Activated naive CD8-positive, alpha-beta T cell treated with anti-CD3 and anti-CD28 coated beads, Interleukin-2, amount 10 ng/mL, durations not matched to agents 7 days and 5 days (primary cell): ENCODE measurements around the gene NHERF2. TPM values are rescaled to one million over a fixed set of nuclear protein-coding genes. Genes with fewer than 3 reads are reported as not detected.
A peak's percentile ranks its signal among the peaks of the same experiment; 100 is the strongest.

Experiments used
- ATAC-seq: fragments of 150-1000 bp; cut with Tn5 transposase; one replicate; pipeline ENCODE4 v1.10.0; 2021; ENCODE audit warnings: low read depth, moderate library complexity
- POLR2A ChIA-PET: fragments of 350-600 bp; sonication (Branson Sonifier 250); formaldehyde crosslinking; loops from one replicate; lab custom pipeline; 2021; ENCODE audit warnings: antibody characterized with exemption; lab: Charles Lee
- DNase-seq: peaks from one replicate; pipeline ENCODE4 v3.0.0; 2021
- H3K27ac Mint-ChIP-seq: one replicate; pipeline ENCODE4 v1.8.0; 2022; ENCODE audit warnings: mild to moderate bottlenecking, mixed read lengths
- H3K27me3 Mint-ChIP-seq: one replicate; pipeline ENCODE4 v1.8.0; 2022; ENCODE audit warnings: mild to moderate bottlenecking, moderate library complexity, mixed read lengths
- H3K36me3 Mint-ChIP-seq: one replicate; pipeline ENCODE4 v1.8.0; 2021; ENCODE audit warnings: mild to moderate bottlenecking, mixed read lengths
- H3K4me1 Mint-ChIP-seq: one replicate; pipeline ENCODE4 v1.8.0; 2021; ENCODE audit warnings: mixed read lengths
- H3K4me3 Mint-ChIP-seq: one replicate; pipeline ENCODE4 v1.8.0; 2022; ENCODE audit warnings: mild to moderate bottlenecking, moderate library complexity, mixed read lengths
- H3K9me3 Mint-ChIP-seq: one replicate; pipeline ENCODE4 v1.8.0; 2021; ENCODE audit warnings: mixed read lengths
- total RNA-seq, 2 experiments: library from RNA; stranded (reverse); gene quantifications; one replicate each; pipeline ENCODE4 v1.2.3, GENCODE V29; 2021

NHERF2 gene
- total RNA-seq, 2 experiments from 2014 or later: 4.2 to 4.3 TPM

GRCh38 chr16:2035431-2036199, 8.9 kb downstream of the NHERF2 start:
- Mint-ChIP-seq H3K4me1 (no peaks in the 10 kb centered on the region), H3K27ac (no peak overlapping the region), H3K27me3 (no peaks in the 10 kb centered on the region), H3K4me3 (no peak overlapping the region), H3K36me3 (no peaks in the 10 kb centered on the region), H3K9me3 (no peaks in the 10 kb centered on the region)
- ATAC-seq (no peak), DNase-seq (no peak)
- POLR2A ChIA-PET: no interaction called here

- no peak for DNase-seq
- POLR2A ChIA-PET: no interaction called here
- H3K36me3 Mint-ChIP-seq: no peaks in the 10 kb centered on the region
- H3K27me3 Mint-ChIP-seq: no peaks in the 10 kb centered on the region
- no peak for ATAC-seq
- H3K4me3 Mint-ChIP-seq: no peak overlapping the region
- H3K27ac Mint-ChIP-seq: no peak overlapping the region
- no peaks in the 10 kb centered on the region for H3K9me3 Mint-ChIP-seq
- H3K4me1 Mint-ChIP-seq: no peaks in the 10 kb centered on the region
These were observed 9.7 kb downstream of the NHERF2 start for GRCh38 chr16:2036200-2036966.

- H3K9me3 Mint-ChIP-seq: no peaks in the 10 kb centered on the region
- DNase-seq (no peak), ATAC-seq (no peak)
- POLR2A ChIA-PET: no interaction called here
- H3K4me1 Mint-ChIP-seq: no peaks in the 10 kb centered on the region
- no peak overlapping the region for H3K27ac Mint-ChIP-seq
- no peaks in the 10 kb centered on the region for H3K27me3 Mint-ChIP-seq
- no peak overlapping the region for H3K4me3 Mint-ChIP-seq
- no peaks in the 10 kb centered on the region for H3K36me3 Mint-ChIP-seq
These were observed 10.4 kb downstream of the NHERF2 start for GRCh38 chr16:2037115-2037514.

- Mint-ChIP-seq H3K27ac (no peak overlapping the region), H3K4me1 (no peaks in the 10 kb centered on the region), H3K4me3 (no peak overlapping the region), H3K27me3 (no peaks in the 10 kb centered on the region), H3K9me3 (no peaks in the 10 kb centered on the region), H3K36me3 (no peaks in the 10 kb centered on the region)
- POLR2A ChIA-PET: no interaction called here
- no peak for DNase-seq
- no peak for ATAC-seq
These were observed 11.1 kb downstream of the NHERF2 start for GRCh38 chr16:2037647-2038381.

- peak overlapping the region; percentile 51 for H3K27ac Mint-ChIP-seq
- POLR2A ChIA-PET: no interaction called here
- no peaks in the 10 kb centered on the region for H3K27me3 Mint-ChIP-seq
- no peaks in the 10 kb centered on the region for H3K36me3 Mint-ChIP-seq
- ATAC-seq (no peak), DNase-seq (no peak)
- H3K9me3 Mint-ChIP-seq: no peaks in the 10 kb centered on the region
- H3K4me1 Mint-ChIP-seq: no peaks in the 10 kb centered on the region
- no peak overlapping the region for H3K4me3 Mint-ChIP-seq
These were observed 11.9 kb downstream of the NHERF2 start for GRCh38 chr16:2038382-2039231.

- Mint-ChIP-seq H3K27ac (peak overlapping the region; percentile 51), H3K4me3 (no peak overlapping the region), H3K36me3 (no peaks in the 10 kb centered on the region), H3K27me3 (no peaks in the 10 kb centered on the region), H3K4me1 (no peaks in the 10 kb centered on the region), H3K9me3 (no peaks in the 10 kb centered on the region)
- ATAC-seq (no peak), DNase-seq (no peak)
- POLR2A ChIA-PET: no interaction called here
These were observed 12.8 kb downstream of the NHERF2 start for GRCh38 chr16:2039274-2040031.

- POLR2A ChIA-PET: interaction anchor here (1.0 kb wide), 1 partner anchor 115 kb away, joined by 7 read pairs; no protein-coding TSS in a partner anchor
- Mint-ChIP-seq H3K27ac (no peak overlapping the region), H3K27me3 (no peaks in the 10 kb centered on the region), H3K9me3 (no peaks in the 10 kb centered on the region), H3K4me1 (no peaks in the 10 kb centered on the region), H3K4me3 (no peak overlapping the region), H3K36me3 (no peaks in the 10 kb centered on the region)
- DNase-seq (no peak), ATAC-seq (no peak)
These were observed 13.5 kb downstream of the NHERF2 start for GRCh38 chr16:2040041-2040786.

- Mint-ChIP-seq H3K27ac (no peak overlapping the region), H3K27me3 (no peaks in the 10 kb centered on the region), H3K9me3 (no peaks in the 10 kb centered on the region), H3K36me3 (no peaks in the 10 kb centered on the region), H3K4me1 (no peaks in the 10 kb centered on the region), H3K4me3 (no peak overlapping the region)
- POLR2A ChIA-PET: interaction anchor here (1.0 kb wide), 1 partner anchor 114 kb away, joined by 7 read pairs; no protein-coding TSS in a partner anchor
- ATAC-seq (no peak), DNase-seq (no peak)
These were observed 14.3 kb downstream of the NHERF2 start for GRCh38 chr16:2040787-2041522.

- POLR2A ChIA-PET: no interaction called here
- Mint-ChIP-seq H3K27ac (no peak overlapping the region), H3K9me3 (no peaks in the 10 kb centered on the region), H3K4me3 (no peak overlapping the region), H3K36me3 (peaks cover 3% of the 10 kb centered on the region), H3K27me3 (no peaks in the 10 kb centered on the region), H3K4me1 (peaks cover 5% of the 10 kb centered on the region)
- ATAC-seq: no peak
- no peak for DNase-seq
These were observed 15.7 kb downstream of the NHERF2 start for GRCh38 chr16:2042171-2042985.

- Mint-ChIP-seq H3K4me3 (no peak overlapping the region), H3K9me3 (no peaks in the 10 kb centered on the region), H3K27ac (no peak overlapping the region), H3K4me1 (peaks cover 5% of the 10 kb centered on the region), H3K27me3 (no peaks in the 10 kb centered on the region), H3K36me3 (peaks cover 3% of the 10 kb centered on the region)
- POLR2A ChIA-PET: no interaction called here
- DNase-seq (no peak), ATAC-seq (no peak)
These were observed 16.4 kb downstream of the NHERF2 start for GRCh38 chr16:2042986-2043666.
